Neural cell (in vitro differentiated cells): ENCODE results near the gene COBLL1. TPM values are rescaled to one million over a fixed set of nuclear protein-coding genes. Genes with fewer than 3 reads are reported as not detected.

Experiments
- H2AFZ ChIP-seq: fragments of 200-600, 300-800 bp; sonication (generic), shearing (Covaris generic); 2 replicates; pipeline ENCODE4 v1.6.0; 2014; ENCODE audit warnings: low read depth, mild to moderate bottlenecking, antibody characterized with exemption, low read length, moderate library complexity
- H3F3A ChIP-seq: fragments of 200-600 bp; shearing (Covaris generic); 2 replicates; pipeline ENCODE4 v1.6.1; 2016; ENCODE audit warnings: mild to moderate bottlenecking, moderate library complexity, mixed read lengths, antibody characterized with exemption, low read length; ENCODE audit not compliant: insufficient read depth, poor library complexity, severe bottlenecking
- H3K27ac ChIP-seq: fragments of 200-600, 300-800 bp; sonication (generic), shearing (Covaris generic); 2 replicates; pipeline ENCODE4 v1.5.1; 2014; ENCODE audit warnings: mild to moderate bottlenecking, low read length, moderate library complexity
- H3K27me3 ChIP-seq: fragments of 300-800, 200-600 bp; sonication (generic), shearing (Covaris generic); 2 replicates; pipeline ENCODE4 v1.6.0; 2014; ENCODE audit warnings: mild to moderate bottlenecking, low read depth, low read length, moderate library complexity; ENCODE audit not compliant: insufficient read depth
- H3K36me3 ChIP-seq: fragments of 300-800, 200-600 bp; sonication (generic), shearing (Covaris generic); 2 replicates; pipeline ENCODE4 v1.5.1; 2014; ENCODE audit warnings: mild to moderate bottlenecking, antibody characterized with exemption, low read length, moderate library complexity; ENCODE audit not compliant: insufficient read depth
- H3K4me2 ChIP-seq: fragments of 300-800, 200-600 bp; sonication (generic), shearing (Covaris generic); 2 replicates; pipeline ENCODE4 v1.6.0; 2014; ENCODE audit warnings: mild to moderate bottlenecking, low read length
- H3K4me3 ChIP-seq: fragments of 300-800, 200-600 bp; sonication (generic), shearing (Covaris generic); 2 replicates; pipeline ENCODE4 v1.5.1; 2014; ENCODE audit warnings: mild to moderate bottlenecking, low read length, moderate library complexity
- H3K79me2 ChIP-seq: fragments of 200-600 bp; shearing (Covaris generic); replicated peaks from 2 replicates; pipeline ENCODE4 v1.6.0; 2014; ENCODE audit warnings: mild to moderate bottlenecking, low read length, moderate library complexity; ENCODE audit not compliant: insufficient read depth
- H3K9ac ChIP-seq: fragments of 300-800, 200-600 bp; sonication (generic), shearing (Covaris generic); 2 replicates; pipeline ENCODE4 v1.6.1; 2016; ENCODE audit warnings: mild to moderate bottlenecking, low read length, mixed read lengths
- H3K9me2 ChIP-seq: fragments of 200-600 bp; shearing (Covaris generic); 2 replicates; pipeline ENCODE4 v1.6.1; 2016; ENCODE audit warnings: mild to moderate bottlenecking, low read length, mixed read lengths; ENCODE audit not compliant: insufficient read depth
- H3K9me3 ChIP-seq: fragments of 200-600, 300-800 bp; sonication (generic), shearing (Covaris generic); 2 replicates; pipeline ENCODE4 v1.6.1; 2016; ENCODE audit warnings: mild to moderate bottlenecking, mixed run types, low read length, moderate library complexity, mixed read lengths
- H4K20me1 ChIP-seq: fragments of 200-600 bp; shearing (Covaris generic); 2 replicates; pipeline ENCODE4 v1.6.1; 2016; ENCODE audit warnings: mild to moderate bottlenecking, mixed run types; ENCODE audit not compliant: insufficient read depth
- EP300 ChIP-seq: fragments of 450-650 bp; conservative IDR thresholded peaks from 2 replicates; pipeline ENCODE4 v1.6.1; 2014; ENCODE audit warnings: antibody characterized with exemption, mild to moderate bottlenecking, moderate library complexity; ENCODE audit not compliant: poor library complexity, severe bottlenecking
- EZH2 ChIP-seq: fragments of 200-600, 300-800 bp; shearing (Covaris generic), sonication (generic); IDR thresholded peaks from 2 replicates; pipeline ENCODE4 v1.6.1; 2014; ENCODE audit warnings: antibody characterized with exemption, low read length, borderline replicate concordance, mild to moderate bottlenecking; ENCODE audit not compliant: insufficient read depth, poor library complexity, severe bottlenecking
- MXI1 ChIP-seq: fragments of 450-650 bp; conservative IDR thresholded peaks from 2 replicates; pipeline ENCODE4 v1.6.1; 2014; ENCODE audit warnings: antibody characterized with exemption, mild to moderate bottlenecking; ENCODE audit not compliant: poor library complexity, severe bottlenecking
- POLR2AphosphoS5 ChIP-seq: IDR thresholded peaks from 2 replicates; pipeline ENCODE4 v1.6.1; 2012
- RAD21 ChIP-seq: fragments of 450-650 bp; conservative IDR thresholded peaks from 2 replicates; pipeline ENCODE4 v1.6.1; 2014; ENCODE audit warnings: antibody characterized with exemption, mild to moderate bottlenecking, moderate library complexity
- SMC3 ChIP-seq: fragments of 450-650 bp; conservative IDR thresholded peaks from 2 replicates; pipeline ENCODE4 v1.6.1; 2014; ENCODE audit warnings: antibody characterized with exemption, mild to moderate bottlenecking, moderate library complexity; ENCODE audit not compliant: poor library complexity
- TAF1 ChIP-seq: IDR thresholded peaks from 2 replicates; pipeline ENCODE4 v1.6.1; 2012; ENCODE audit warnings: low read depth
- polyA plus RNA-seq: library from polyadenylated mRNA; depleted of rRNA; stranded (reverse); fragments of >200 nt; gene quantifications from 2 replicates; pipeline ENCODE4 v1.2.3, GENCODE V29; 2014
- TF ChIP-seq, protein P1 (sequence below): IDR thresholded peaks from 2 replicates; pipeline ENCODE4 v1.6.1; 2012; ENCODE audit warnings: borderline replicate concordance
- TF ChIP-seq, protein P2 (sequence below): fragments of 450-650 bp; IDR thresholded peaks from 2 replicates; pipeline ENCODE4 v1.5.1; 2014; ENCODE audit warnings: antibody characterized with exemption, mild to moderate bottlenecking, moderate library complexity; ENCODE audit not compliant: poor library complexity, severe bottlenecking

The COBLL1 gene
- polyA plus RNA-seq, 1 donor from 2014 or later: 0.11 TPM

DNA sequence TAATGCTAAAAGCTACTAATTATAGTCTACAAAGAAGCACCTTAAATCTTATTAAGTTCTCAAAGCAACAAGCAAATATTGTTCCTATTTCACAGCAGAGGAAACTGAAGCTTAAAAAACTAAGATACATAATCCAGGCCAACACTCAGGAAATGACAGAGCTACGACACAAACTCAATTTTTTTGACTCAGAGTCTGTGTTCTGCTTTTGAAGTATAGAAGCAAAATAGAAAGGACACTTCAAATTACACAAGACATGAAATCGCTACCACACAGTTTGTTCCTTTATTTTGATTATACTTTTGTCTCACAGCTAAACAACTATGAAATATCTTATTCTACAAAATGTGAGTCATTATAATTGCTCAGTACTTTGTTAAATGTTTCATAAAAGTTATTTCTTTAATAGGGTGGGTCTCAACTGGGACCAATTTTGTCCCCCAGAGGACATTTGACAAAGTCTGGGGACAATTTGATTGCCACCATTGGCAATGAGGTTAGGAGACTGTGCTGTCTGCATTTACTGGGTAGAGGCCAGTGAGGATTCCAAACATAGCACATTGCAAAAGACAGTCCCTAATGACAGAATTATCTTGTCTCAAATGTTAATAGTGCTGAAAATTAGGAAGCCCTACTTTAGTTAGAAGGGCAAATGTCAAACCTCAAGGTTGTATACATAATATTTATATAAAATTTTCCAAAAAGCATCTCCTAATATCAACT is 118.8 kb downstream of the COBLL1 start:
- H3K4me2 ChIP-seq: no peak overlapping the region
- H3F3A ChIP-seq: no peaks in the 10 kb centered on the region
- H3K27me3 ChIP-seq: no peaks in the 10 kb centered on the region
- no peak overlapping the region for H3K27ac ChIP-seq
- TF ChIP-seq SMC3 (no peak), POLR2AphosphoS5 (no peak), TAF1 (no peak), RAD21 (no peak), EP300 (no peak)
- TF ChIP-seq, protein P1, sequence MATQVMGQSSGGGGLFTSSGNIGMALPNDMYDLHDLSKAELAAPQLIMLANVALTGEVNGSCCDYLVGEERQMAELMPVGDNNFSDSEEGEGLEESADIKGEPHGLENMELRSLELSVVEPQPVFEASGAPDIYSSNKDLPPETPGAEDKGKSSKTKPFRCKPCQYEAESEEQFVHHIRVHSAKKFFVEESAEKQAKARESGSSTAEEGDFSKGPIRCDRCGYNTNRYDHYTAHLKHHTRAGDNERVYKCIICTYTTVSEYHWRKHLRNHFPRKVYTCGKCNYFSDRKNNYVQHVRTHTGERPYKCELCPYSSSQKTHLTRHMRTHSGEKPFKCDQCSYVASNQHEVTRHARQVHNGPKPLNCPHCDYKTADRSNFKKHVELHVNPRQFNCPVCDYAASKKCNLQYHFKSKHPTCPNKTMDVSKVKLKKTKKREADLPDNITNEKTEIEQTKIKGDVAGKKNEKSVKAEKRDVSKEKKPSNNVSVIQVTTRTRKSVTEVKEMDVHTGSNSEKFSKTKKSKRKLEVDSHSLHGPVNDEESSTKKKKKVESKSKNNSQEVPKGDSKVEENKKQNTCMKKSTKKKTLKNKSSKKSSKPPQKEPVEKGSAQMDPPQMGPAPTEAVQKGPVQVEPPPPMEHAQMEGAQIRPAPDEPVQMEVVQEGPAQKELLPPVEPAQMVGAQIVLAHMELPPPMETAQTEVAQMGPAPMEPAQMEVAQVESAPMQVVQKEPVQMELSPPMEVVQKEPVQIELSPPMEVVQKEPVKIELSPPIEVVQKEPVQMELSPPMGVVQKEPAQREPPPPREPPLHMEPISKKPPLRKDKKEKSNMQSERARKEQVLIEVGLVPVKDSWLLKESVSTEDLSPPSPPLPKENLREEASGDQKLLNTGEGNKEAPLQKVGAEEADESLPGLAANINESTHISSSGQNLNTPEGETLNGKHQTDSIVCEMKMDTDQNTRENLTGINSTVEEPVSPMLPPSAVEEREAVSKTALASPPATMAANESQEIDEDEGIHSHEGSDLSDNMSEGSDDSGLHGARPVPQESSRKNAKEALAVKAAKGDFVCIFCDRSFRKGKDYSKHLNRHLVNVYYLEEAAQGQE: no peak
- no peak overlapping the region for H3K9ac ChIP-seq
- H3K79me2 ChIP-seq: no peaks in the 10 kb centered on the region
- H3K9me3 ChIP-seq: no peaks in the 10 kb centered on the region
- no peak overlapping the region for H3K4me3 ChIP-seq
- no peaks in the 10 kb centered on the region for H3K36me3 ChIP-seq
- H4K20me1 ChIP-seq: no peaks in the 10 kb centered on the region
- H2AFZ ChIP-seq: no peak overlapping the region
- no peaks in the 10 kb centered on the region for H3K9me2 ChIP-seq

DNA sequence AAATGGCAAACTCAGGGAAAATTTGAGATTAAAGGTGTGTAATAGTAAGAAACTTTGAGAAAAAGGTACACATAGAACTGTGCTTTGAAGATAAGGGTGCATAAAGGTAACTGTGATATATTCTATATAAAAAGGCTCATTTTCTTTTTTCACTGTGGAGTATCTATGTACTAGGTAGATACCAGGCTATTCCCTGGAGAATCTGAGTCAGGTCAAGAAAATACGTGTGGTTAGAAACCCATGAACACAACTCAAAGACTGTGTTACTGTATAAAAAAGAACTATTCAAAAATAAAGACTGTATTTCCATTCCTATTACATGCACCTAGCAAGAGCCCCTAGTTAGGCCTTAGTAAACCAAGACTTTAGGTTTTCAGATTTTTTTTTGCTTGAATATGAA is 120.2 kb downstream of the COBLL1 start:
- TF ChIP-seq POLR2AphosphoS5: no peak
- no peak for TF ChIP-seq MXI1
- no peak for TF ChIP-seq EZH2
- no peak for TF ChIP-seq EP300
- TF ChIP-seq, protein P1: no peak
- no peak for TF ChIP-seq TAF1
- no peak for TF ChIP-seq SMC3
- TF ChIP-seq RAD21: no peak
- TF ChIP-seq, protein P2, sequence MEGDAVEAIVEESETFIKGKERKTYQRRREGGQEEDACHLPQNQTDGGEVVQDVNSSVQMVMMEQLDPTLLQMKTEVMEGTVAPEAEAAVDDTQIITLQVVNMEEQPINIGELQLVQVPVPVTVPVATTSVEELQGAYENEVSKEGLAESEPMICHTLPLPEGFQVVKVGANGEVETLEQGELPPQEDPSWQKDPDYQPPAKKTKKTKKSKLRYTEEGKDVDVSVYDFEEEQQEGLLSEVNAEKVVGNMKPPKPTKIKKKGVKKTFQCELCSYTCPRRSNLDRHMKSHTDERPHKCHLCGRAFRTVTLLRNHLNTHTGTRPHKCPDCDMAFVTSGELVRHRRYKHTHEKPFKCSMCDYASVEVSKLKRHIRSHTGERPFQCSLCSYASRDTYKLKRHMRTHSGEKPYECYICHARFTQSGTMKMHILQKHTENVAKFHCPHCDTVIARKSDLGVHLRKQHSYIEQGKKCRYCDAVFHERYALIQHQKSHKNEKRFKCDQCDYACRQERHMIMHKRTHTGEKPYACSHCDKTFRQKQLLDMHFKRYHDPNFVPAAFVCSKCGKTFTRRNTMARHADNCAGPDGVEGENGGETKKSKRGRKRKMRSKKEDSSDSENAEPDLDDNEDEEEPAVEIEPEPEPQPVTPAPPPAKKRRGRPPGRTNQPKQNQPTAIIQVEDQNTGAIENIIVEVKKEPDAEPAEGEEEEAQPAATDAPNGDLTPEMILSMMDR: no peak
- H3K27ac ChIP-seq: no peak overlapping the region
- no peak overlapping the region for H2AFZ ChIP-seq
- no peaks in the 10 kb centered on the region for H3K79me2 ChIP-seq
- H3K4me2 ChIP-seq: no peak overlapping the region
- H4K20me1 ChIP-seq: no peaks in the 10 kb centered on the region
- H3K27me3 ChIP-seq: no peaks in the 10 kb centered on the region
- H3K9me2 ChIP-seq: no peaks in the 10 kb centered on the region
- no peak overlapping the region for H3K9ac ChIP-seq
- H3K36me3 ChIP-seq: no peaks in the 10 kb centered on the region
- H3K9me3 ChIP-seq: no peaks in the 10 kb centered on the region
- H3F3A ChIP-seq: no peaks in the 10 kb centered on the region
- H3K4me3 ChIP-seq: no peak overlapping the region
